ENCODE measurements around the gene ENDOU.

GRCh38 chr12:47725893-47726292 lies 603 bp upstream of the ENDOU start:
- TF ChIP-seq, protein P1, sequence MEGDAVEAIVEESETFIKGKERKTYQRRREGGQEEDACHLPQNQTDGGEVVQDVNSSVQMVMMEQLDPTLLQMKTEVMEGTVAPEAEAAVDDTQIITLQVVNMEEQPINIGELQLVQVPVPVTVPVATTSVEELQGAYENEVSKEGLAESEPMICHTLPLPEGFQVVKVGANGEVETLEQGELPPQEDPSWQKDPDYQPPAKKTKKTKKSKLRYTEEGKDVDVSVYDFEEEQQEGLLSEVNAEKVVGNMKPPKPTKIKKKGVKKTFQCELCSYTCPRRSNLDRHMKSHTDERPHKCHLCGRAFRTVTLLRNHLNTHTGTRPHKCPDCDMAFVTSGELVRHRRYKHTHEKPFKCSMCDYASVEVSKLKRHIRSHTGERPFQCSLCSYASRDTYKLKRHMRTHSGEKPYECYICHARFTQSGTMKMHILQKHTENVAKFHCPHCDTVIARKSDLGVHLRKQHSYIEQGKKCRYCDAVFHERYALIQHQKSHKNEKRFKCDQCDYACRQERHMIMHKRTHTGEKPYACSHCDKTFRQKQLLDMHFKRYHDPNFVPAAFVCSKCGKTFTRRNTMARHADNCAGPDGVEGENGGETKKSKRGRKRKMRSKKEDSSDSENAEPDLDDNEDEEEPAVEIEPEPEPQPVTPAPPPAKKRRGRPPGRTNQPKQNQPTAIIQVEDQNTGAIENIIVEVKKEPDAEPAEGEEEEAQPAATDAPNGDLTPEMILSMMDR (conservative IDR thresholded peaks at IDR 0.05), result no peak
- no peak for TF ChIP-seq EZH2 (IDR thresholded peaks at IDR 0.05; ENCODE audit: low read depth)

All from PC-9 (cell line).